Brain microvascular endothelial cell (primary cell): ENCODE data around the gene ACACA.
"Not testable (repeated sequence)": the region's sequence is repeated elsewhere in the genome, so short reads cannot be mapped to it uniquely, and the experiment has no call there.

Experiments
- DNase-seq: peaks from one replicate; pipeline ENCODE4 v3.0.0-alpha.2; 2020
- H3K27ac ChIP-seq: fragments of 250-450 bp; sonication (Bioruptor Pico); 2 replicates; pipeline ENCODE4 v1.5.1; 2020; ENCODE audit warnings: mild to moderate bottlenecking, moderate library complexity
- H3K27me3 ChIP-seq: fragments of 250-450 bp; sonication (Bioruptor Pico); replicated peaks from 2 replicates; pipeline ENCODE4 v1.5.1; 2020; ENCODE audit warnings: mild to moderate bottlenecking
- H3K36me3 ChIP-seq: fragments of 250-450 bp; sonication (Bioruptor Pico); replicated peaks from 2 replicates; pipeline ENCODE4 v1.5.1; 2020; ENCODE audit warnings: mild to moderate bottlenecking
- H3K4me3 ChIP-seq: 2 replicates; pipeline ENCODE4 v1.5.1; 2011; ENCODE audit warnings: low read depth, mild to moderate bottlenecking, control low read depth, low read length, moderate library complexity
- in situ Hi-C: cut with HindIII; loops from 2 replicates; pipeline ENCODE4 v1.10.0; 2017; ENCODE audit warnings: low sequenced_read_pairs, low pct_ligation_motif_present
- TF ChIP-seq, protein P1 (sequence below): IDR thresholded peaks from 2 replicates; pipeline ENCODE4 v1.5.1; 2011; ENCODE audit warnings: low read depth, mild to moderate bottlenecking, moderate library complexity, low read length, control low read depth, inconsistent platforms; ENCODE audit errors: missing control alignments

Gene ACACA

DNA sequence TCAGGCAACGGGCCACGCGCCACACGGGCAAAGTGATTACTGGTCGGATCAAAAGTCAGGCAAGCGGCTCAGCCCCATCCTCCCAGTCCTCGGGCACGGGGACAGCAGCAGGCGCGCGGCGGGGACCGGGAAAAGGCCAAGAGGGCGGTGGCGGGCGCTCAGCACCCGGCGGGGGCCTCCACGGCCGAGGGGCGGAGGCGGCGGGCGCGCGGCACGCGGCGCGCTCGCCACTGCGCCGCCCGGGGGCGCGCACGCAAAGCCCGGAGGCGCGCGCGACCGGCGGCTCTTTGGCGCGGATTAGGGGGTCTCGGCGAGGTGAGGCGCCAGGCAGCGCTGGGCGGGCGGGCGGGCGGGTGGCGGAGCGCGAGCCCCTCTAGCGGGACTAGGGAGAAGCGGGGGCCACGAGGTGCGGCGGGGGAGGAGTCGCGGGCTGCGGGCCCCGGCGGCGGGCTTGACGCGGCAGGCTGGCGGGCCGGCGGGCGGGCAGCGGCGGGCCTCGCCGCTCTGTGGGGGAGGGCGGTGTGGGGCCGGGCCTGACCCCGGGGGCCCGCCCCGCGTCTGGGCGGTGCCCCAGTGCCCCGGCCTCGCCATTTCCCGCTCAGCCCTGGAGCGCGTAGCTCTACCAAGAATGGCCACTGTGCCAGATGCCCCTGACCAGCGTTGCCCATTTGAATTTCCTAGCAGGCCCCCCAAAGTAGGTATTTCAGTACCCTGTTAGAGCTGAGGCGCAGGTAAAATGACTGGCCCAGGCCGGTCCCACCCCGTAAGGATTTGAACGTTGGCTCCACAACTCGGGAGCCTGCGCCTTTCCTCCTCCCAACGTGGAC lies at the start of gene ACACA, which contains the start of gene TADA2A:
Gene ACACA, minus strand, starts transcription at position 202 of the 827 bp plus-strand sequence. CDS start 537 bp downstream, outside the sequence.
Gene TADA2A, plus strand, starts transcription at position 252 of the 827 bp plus-strand sequence. CDS start 4,480 bp downstream, outside the sequence.
- H3K27me3 ChIP-seq: no peaks in the 10 kb centered on the region
- in situ Hi-C loops: no loop called here
- TF ChIP-seq, protein P1, sequence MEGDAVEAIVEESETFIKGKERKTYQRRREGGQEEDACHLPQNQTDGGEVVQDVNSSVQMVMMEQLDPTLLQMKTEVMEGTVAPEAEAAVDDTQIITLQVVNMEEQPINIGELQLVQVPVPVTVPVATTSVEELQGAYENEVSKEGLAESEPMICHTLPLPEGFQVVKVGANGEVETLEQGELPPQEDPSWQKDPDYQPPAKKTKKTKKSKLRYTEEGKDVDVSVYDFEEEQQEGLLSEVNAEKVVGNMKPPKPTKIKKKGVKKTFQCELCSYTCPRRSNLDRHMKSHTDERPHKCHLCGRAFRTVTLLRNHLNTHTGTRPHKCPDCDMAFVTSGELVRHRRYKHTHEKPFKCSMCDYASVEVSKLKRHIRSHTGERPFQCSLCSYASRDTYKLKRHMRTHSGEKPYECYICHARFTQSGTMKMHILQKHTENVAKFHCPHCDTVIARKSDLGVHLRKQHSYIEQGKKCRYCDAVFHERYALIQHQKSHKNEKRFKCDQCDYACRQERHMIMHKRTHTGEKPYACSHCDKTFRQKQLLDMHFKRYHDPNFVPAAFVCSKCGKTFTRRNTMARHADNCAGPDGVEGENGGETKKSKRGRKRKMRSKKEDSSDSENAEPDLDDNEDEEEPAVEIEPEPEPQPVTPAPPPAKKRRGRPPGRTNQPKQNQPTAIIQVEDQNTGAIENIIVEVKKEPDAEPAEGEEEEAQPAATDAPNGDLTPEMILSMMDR: peak; percentile 9
- H3K27ac ChIP-seq: peak within 1 kb of the TSS; percentile 82
- peak; percentile 29 for DNase-seq
- H3K4me3 ChIP-seq: peak within 1 kb of the TSS; percentile 86
- H3K36me3 ChIP-seq: peaks cover 4% of the 10 kb centered on the region

DNA sequence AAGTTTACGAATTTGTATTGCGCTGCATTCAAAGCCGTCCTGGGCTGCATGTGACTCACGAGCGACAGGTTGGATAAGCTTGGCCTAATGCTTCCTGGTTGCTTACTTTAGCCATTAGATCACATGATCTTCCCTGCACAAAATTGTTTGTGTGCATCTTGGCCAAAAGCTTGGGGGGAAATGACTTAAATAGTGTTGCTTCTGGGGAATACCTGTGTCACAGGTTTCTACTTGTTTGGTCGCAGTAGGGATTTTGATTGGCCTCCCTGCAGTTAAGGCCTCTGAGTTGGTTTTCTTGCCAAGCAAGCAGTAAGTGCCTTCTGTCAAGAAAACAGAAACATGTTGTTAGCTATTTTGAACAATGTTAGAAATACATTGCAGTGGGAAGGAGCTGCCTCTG lies 43.5 kb upstream of the ACACA start:
- in situ Hi-C loops: no loop called here
- no peak for DNase-seq
- Histone ChIP-seq H3K27ac (no peak overlapping the region), H3K4me3 (no peak overlapping the region), H3K27me3 (no peaks in the 10 kb centered on the region), H3K36me3 (no peaks in the 10 kb centered on the region)
- TF ChIP-seq, protein P1: no peak

DNA sequence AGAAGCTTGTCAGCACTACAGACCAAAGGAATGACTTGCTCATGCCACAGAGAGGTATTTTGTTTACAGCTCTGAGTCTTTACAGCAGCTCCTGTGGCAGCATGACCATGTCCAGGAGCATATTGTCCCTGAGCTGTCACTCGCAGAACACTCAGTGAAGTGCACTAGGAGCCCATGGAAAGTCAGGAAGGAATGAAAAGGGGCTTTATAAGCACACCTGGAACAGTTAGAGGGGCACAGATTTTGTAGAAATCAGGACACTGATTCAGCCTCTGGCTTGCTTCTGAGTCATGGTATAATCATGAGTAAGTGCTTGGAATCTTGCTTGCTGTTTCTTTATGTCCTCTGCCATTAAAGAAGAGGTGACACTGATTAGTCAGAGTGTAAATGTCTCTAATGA lies 41.0 kb upstream of the ACACA start:
- Histone ChIP-seq H3K36me3 (peaks cover 15% of the 10 kb centered on the region), H3K27me3 (no peaks in the 10 kb centered on the region), H3K4me3 (no peak overlapping the region), H3K27ac (no peak overlapping the region)
- peak; percentile 14 for DNase-seq
- TF ChIP-seq, protein P1: no peak
- in situ Hi-C loops: no loop called here

DNA sequence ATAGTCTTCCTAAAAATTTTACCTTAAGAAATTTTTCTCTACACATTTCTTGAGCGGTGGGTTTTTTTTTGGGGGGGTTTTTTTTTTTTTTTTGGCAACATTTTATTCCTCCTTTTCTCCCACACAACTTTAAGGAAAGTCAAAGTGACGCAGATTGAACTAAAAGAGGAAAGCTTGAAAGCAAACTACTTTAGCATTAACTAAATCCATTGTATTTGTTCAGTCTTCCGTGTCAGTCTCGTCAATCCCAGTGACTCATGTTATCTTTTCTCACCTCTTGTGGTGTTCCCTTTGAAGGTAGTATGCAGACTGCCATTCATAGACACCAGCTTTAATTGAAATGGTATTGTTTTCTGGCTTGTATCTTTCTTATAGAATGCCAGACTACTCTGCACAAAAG lies 39.4 kb upstream of the ACACA start:
- TF ChIP-seq, protein P1: no peak
- Histone ChIP-seq H3K4me3 (no peak overlapping the region), H3K27ac (no peak overlapping the region), H3K27me3 (no peaks in the 10 kb centered on the region), H3K36me3 (peaks cover 26% of the 10 kb centered on the region)
- no peak for DNase-seq
- in situ Hi-C loops: no loop called here

DNA sequence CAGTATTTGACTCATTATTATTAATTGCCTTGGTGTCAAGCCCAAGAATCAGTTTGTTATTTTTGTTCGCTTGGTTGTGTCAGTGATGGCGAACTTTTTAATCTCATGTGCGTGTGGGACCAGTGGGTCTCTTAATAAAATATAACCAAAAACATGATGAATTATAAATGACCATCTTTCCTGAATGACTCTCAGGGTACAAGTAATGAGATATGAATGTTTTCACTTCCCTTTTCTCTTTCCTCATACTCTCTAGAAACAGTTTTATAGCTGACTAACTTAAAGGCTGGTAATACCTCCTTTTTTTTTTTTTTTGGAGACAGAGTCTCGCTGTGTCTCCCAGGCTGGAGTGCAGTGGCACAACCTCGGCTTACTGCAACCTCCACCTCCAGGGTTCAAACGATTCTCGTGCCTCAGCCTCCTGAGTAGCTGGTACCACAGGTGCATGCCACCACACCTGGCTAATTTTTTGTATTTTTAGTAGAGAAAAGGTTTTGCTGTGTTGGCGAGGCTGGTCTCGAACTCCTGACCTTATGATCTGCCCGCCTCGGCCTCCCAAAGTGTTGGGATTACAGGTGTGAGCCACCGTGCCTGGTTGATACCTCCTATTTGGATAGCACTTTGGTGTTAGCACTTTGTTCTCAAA lies 34.9 kb upstream of the ACACA start:
- H3K27me3 ChIP-seq, DNase-seq, H3K4me3 ChIP-seq, in situ Hi-C loops, H3K27ac ChIP-seq: not testable (repeated sequence)
- H3K36me3 ChIP-seq: peaks cover 33% of the 10 kb centered on the region

DNA sequence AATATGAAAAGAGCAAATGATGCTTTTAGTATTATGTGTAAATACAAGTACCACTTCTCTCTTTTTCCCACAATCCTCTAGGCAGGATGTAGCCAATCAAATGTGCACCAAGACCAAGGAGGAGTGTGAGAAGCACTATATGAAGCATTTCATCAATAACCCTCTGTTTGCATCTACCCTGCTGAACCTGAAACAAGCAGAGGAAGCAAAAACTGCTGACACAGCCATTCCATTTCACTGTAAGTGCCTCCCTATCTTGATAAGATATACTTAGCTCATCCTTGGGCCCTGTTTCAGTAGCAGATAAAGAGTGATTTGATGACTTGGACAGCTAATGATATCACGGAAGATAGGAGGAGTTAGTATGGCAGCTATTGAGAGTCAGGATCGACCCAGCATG lies 33.8 kb upstream of the ACACA start:
- TF ChIP-seq, protein P1: no peak
- in situ Hi-C loops: no loop called here
- Histone ChIP-seq H3K4me3 (no peak overlapping the region), H3K27me3 (no peaks in the 10 kb centered on the region), H3K27ac (no peak overlapping the region), H3K36me3 (peaks cover 33% of the 10 kb centered on the region)
- no peak for DNase-seq
